GM19467 (cell line): ENCODE measurements around the gene CABS1.

Experiments
- ATAC-seq: cut with Tn5 transposase; IDR thresholded peaks from one replicate; pipeline ENCODE4 v1.9.1; 2021; ENCODE audit warnings: mild to moderate bottlenecking, moderate library complexity; ENCODE audit not compliant: unreplicated experiment

The CABS1 gene

DNA sequence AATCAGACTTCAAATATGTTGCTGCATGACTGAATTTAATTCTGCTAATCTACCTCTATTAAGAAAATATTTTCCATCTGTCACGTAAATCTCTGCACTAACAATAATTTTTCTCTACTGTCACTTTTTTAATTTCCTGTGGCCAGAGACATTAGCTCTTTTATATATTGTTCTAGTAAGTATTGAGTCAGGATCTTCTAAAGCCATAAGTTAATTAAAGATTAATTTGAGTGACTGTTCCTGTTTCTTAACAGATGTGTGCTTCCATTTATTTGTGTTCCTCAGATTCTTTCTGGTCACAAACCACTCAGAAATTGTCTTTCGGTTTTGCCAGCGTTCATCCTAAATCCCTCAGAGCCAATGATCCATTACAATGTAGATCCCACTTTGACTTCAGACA lies 45.8 kb downstream of the CABS1 start:
- no peak for ATAC-seq

GRCh38 chr4:70382691-70383181 lies 48.0 kb downstream of the CABS1 start, which contains the start of gene SMR3B:
SMR3B (plus strand) TSS chr4:70383131; CDS start chr4:70384511, 1,380 bp downstream.
- ATAC-seq: no peak
